Stimulated activated naive CD4-positive, alpha-beta T cell (primary cell): ENCODE results near the gene CLDN9.

Source experiments
- DNase-seq, 6 experiments: peaks; one replicate each; lab custom pipeline; 2025; lab: John Stamatoyannopoulos, UW

Gene CLDN9

GRCh38 chr16:3019594-3020246, 7.0 kb downstream of the CLDN9 start:
- DNase-seq = no peak

GRCh38 chr16:3020247-3020603, 7.5 kb downstream of the CLDN9 start, which contains the start of gene TNFRSF12A:
TNFRSF12A (plus strand) TSS chr16:3020368; CDS start chr16:3020398, 30 bp downstream.
- peak in 5 of 6 experiments; percentile 27 to 64 (median 51) for DNase-seq

- DNase-seq = peak in 4 of 6 experiments; percentile 27 to 57 (median 46)
Observed at GRCh38 chr16:3020604-3021448, 8.1 kb downstream of the CLDN9 start.

GRCh38 chr16:3021449-3022207, 8.9 kb downstream of the CLDN9 start:
- peak; percentile 29 to 71 (median 62) for DNase-seq

- peak in 4 of 6 experiments; percentile 21 to 67 (median 46) for DNase-seq
Observed at GRCh38 chr16:3022208-3022683, 9.5 kb downstream of the CLDN9 start.

GRCh38 chr16:3022684-3023414, 10.1 kb downstream of the CLDN9 start:
- DNase-seq = peak in 2 of 6 experiments; percentile 33 to 46

GRCh38 chr16:3023415-3023668, 10.6 kb downstream of the CLDN9 start:
- DNase-seq = peak in 2 of 6 experiments; percentile 31 to 60

GRCh38 chr16:3023669-3024478, 11.2 kb downstream of the CLDN9 start, which contains the start of the genes HCFC1R1 and THOC6:
HCFC1R1 (minus strand) TSS chr16:3023942; CDS start chr16:3023941, 1 bp downstream.
THOC6 (plus strand) TSS chr16:3024035; CDS start chr16:3024327, 292 bp downstream.
- peak; percentile 90 to 98 (median 94) for DNase-seq

- no peak for DNase-seq
Observed at GRCh38 chr16:3025032-3026002, 12.6 kb downstream of the CLDN9 start.

GRCh38 chr16:3026003-3026378, 13.3 kb downstream of the CLDN9 start:
- DNase-seq = no peak

GRCh38 chr16:3026609-3027488, 14.1 kb downstream of the CLDN9 start:
- no peak for DNase-seq

GRCh38 chr16:3027489-3027795, 14.7 kb downstream of the CLDN9 start:
- DNase-seq = no peak

GRCh38 chr16:3027983-3028715, 15.4 kb downstream of the CLDN9 start:
- peak; percentile 54 to 87 (median 85) for DNase-seq

GRCh38 chr16:3028716-3029319, 16.1 kb downstream of the CLDN9 start:
- DNase-seq = no peak

GRCh38 chr16:3029491-3030221, 16.9 kb downstream of the CLDN9 start:
- DNase-seq = peak in 4 of 6 experiments; percentile 8 to 45 (median 31)
